Measurements from ENCODE around the gene STK36. TPM values are rescaled to one million over a fixed set of nuclear protein-coding genes. Genes with fewer than 3 reads are reported as not detected.
A peak's percentile ranks its signal among the peaks of the same experiment; 100 is the strongest.

STK36 gene
- total RNA-seq, 6 experiments from 2014 or later = 9.2 to 14.0 (median 12.7) TPM

DNA sequence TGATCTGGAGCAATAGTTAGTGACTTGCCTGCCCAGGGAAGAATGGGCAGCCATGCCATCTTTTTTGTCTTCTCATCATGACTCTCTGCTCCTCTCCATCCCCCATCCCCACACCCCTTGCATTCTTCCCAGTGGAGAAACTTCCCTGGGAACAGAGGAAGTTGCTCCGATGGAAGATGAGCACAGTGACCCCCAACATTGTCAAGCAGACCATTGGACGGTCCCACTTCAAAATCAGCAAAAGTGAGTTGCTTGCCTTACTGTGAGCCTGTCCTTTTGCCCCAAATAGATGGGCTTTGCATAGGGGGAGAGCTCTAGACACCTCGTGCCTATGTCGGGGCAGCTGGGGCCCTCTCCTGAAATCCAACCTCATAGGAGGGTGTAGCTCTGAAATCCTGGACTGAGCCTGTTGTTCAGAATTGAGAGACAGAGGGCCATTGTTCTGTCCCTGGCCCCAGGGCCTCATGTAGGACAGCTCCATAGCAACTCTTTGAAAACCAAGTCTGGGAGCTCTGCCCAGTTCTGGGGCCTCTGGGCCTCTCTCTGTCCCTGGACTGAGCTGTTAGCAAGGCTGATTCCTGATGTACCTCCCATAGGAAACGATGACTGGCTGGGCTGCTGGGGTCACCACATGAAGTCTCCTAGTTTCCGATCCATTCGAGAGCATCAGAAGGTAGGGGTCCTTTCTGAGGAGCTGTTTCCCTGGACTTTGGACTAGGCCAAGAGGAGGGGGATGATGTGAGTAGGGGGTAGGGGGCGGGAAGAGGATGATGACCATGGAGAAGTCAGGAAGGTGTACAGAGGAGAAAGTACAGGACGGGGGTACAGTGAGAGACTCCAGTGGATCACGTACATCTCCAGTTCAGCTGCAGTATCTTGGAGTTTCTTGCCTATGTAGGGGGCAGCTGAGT lies 73.9 kb downstream of the STK36 start:
- ATAC-seq = peak; percentile 30 to 82 (median 49)
- WGBS (ENCODE audit: insufficient coverage, low coverage, low lambda C conversion rate, missing lambda C conversion rate) = 87% methylated on average over 8 of the region's 10 CpGs

DNA sequence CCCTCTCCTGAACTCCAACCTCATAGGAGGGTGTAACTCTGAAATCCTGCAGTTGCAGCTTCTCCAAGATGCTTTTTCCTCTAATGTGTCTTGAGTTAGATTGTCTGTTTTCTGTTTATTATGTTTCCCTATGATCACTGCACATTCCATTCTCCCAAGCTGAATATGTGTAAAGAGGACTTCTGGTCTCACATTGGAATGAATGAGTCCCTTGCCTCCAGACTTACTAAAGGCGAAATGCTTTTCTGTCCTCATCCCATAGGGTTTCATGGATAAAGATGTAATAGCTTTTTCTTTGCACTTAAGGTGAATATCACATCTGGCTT lies 74.5 kb downstream of the STK36 start:
- H3K9me3 ChIP-seq = no peaks in the 10 kb centered on the region
- H3K4me1 ChIP-seq = peaks cover 0 to 34% (median 0%) of the 10 kb centered on the region in 4 donors
- WGBS (ENCODE audit: insufficient coverage, low coverage, low lambda C conversion rate, missing lambda C conversion rate) = 100% methylated on average over 1 of the region's 1 CpG
- peaks cover 0 to 13% (median 3%) of the 10 kb centered on the region in 4 donors for H3K36me3 ChIP-seq
- H3K27me3 ChIP-seq = no peaks in the 10 kb centered on the region
- DNase-seq (no peak), ATAC-seq (no peak)
- H3K27ac ChIP-seq = no peak overlapping the region
- no peak overlapping the region for H3K4me3 ChIP-seq
- intact Hi-C loops (cut with DNase I) = no loop called here
- TF ChIP-seq, protein P1, sequence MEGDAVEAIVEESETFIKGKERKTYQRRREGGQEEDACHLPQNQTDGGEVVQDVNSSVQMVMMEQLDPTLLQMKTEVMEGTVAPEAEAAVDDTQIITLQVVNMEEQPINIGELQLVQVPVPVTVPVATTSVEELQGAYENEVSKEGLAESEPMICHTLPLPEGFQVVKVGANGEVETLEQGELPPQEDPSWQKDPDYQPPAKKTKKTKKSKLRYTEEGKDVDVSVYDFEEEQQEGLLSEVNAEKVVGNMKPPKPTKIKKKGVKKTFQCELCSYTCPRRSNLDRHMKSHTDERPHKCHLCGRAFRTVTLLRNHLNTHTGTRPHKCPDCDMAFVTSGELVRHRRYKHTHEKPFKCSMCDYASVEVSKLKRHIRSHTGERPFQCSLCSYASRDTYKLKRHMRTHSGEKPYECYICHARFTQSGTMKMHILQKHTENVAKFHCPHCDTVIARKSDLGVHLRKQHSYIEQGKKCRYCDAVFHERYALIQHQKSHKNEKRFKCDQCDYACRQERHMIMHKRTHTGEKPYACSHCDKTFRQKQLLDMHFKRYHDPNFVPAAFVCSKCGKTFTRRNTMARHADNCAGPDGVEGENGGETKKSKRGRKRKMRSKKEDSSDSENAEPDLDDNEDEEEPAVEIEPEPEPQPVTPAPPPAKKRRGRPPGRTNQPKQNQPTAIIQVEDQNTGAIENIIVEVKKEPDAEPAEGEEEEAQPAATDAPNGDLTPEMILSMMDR (IDR thresholded peaks at IDR 0.05) = no peak
- TF ChIP-seq POLR2A (IDR thresholded peaks at IDR 0.05) = no peak

More for the DNA sequence above, 73.9 kb downstream of the STK36 start:
- Histone ChIP-seq H3K4me1 (peaks cover 0 to 28% (median 0%) of the 10 kb centered on the region in 4 donors), H3K9me3 (no peaks in the 10 kb centered on the region), H3K27ac (peak overlapping the region in 1 of 3 donors; percentile 39), H3K4me3 (no peak overlapping the region), H3K27me3 (no peaks in the 10 kb centered on the region), H3K36me3 (peaks cover 0 to 13% (median 3%) of the 10 kb centered on the region in 4 donors)
- intact Hi-C loops (cut with DNase I) = no loop called here
- no peak for TF ChIP-seq POLR2A (IDR thresholded peaks at IDR 0.05)
- TF ChIP-seq, protein P1 (IDR thresholded peaks at IDR 0.05) = no peak
- DNase-seq = no peak

DNA sequence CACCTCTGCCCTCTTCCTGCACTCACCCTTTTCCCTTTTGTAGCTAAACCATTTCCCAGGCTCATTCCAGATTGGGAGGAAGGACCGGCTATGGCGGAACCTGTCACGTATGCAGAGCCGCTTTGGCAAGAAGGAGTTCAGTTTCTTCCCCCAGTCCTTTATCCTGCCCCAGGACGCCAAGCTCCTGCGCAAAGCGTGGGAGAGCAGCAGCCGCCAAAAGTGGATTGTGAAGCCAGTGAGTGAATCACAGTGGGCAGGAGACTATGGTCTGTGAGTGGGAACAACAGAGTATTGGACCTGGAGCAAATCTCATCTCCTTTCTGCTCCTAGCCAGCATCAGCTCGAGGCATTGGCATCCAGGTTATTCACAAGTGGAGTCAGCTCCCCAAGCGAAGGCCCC lies 75.1 kb downstream of the STK36 start:
- peaks cover 0 to 13% (median 3%) of the 10 kb centered on the region in 4 donors for H3K36me3 ChIP-seq
- no peak overlapping the region for H3K4me3 ChIP-seq
- WGBS (ENCODE audit: insufficient coverage, low coverage, low lambda C conversion rate, missing lambda C conversion rate) = 91% methylated on average over 6 of the region's 10 CpGs
- no peaks in the 10 kb centered on the region for H3K27me3 ChIP-seq
- DNase-seq (no peak), ATAC-seq (no peak)
- no peak for TF ChIP-seq POLR2A (IDR thresholded peaks at IDR 0.05)
- TF ChIP-seq, protein P1 (IDR thresholded peaks at IDR 0.05) = no peak
- no peaks in the 10 kb centered on the region for H3K9me3 ChIP-seq
- H3K27ac ChIP-seq = no peak overlapping the region
- H3K4me1 ChIP-seq = peaks cover 0 to 36% (median 0%) of the 10 kb centered on the region in 4 donors
- intact Hi-C loops (cut with DNase I) = no loop called here

DNA sequence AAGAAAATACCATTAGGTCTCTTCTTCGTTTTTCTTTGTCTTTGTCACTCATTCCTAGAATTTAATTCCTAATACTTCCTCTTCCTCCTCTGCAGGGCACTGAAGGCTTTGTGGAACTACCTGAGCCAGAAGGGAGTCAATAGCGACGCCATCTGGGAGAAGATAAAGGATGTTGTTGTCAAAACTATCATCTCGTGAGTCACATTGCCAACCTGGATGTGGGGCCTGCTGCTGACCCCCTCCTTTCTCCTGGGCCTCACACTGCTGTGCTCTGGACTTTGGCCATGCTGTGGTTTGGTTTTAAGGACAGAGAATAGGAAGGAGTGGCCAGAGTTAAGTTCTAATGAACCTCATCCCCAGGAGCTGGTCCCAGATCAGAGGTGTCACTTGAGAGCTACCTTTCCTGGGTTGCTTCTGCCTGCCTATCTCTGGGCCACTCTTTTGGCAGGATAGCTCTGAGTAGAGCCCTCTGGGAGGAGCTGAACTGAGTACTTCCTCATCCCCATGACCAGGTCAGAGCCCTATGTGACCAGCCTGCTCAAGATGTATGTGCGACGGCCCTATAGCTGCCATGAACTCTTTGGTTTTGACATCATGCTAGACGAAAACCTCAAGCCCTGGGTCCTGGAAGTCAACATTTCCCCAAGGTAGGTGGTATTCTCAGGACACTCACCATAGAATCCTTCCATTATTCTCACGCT lies 77.0 kb downstream of the STK36 start:
- no peak for TF ChIP-seq POLR2A (IDR thresholded peaks at IDR 0.05)
- TF ChIP-seq, protein P1 (IDR thresholded peaks at IDR 0.05) = no peak
- peaks cover 0 to 40% (median 3%) of the 10 kb centered on the region in 4 donors for H3K4me1 ChIP-seq
- H3K36me3 ChIP-seq = peaks cover 0 to 24% (median 4%) of the 10 kb centered on the region in 4 donors
- H3K4me3 ChIP-seq = no peak overlapping the region
- no peaks in the 10 kb centered on the region for H3K9me3 ChIP-seq
- H3K27ac ChIP-seq = no peak overlapping the region
- 82% methylated on average over 6 of the region's 8 CpGs for WGBS (ENCODE audit: insufficient coverage, low coverage, low lambda C conversion rate, missing lambda C conversion rate)
- intact Hi-C loops (cut with DNase I) = no loop called here
- H3K27me3 ChIP-seq = no peaks in the 10 kb centered on the region
- ATAC-seq (peak in 2 of 4 donors; percentile 11 to 31), DNase-seq (no peak)

Other genes starting within 250 kb of the STK36 start
- 1 to 10 TPM; 4.8 to 8.9 (median 6.7) TPM for gene USP37, start 103.7 kb upstream of the STK36 start, total RNA-seq
- gene CNOT9, start 103.2 kb upstream of the STK36 start, total RNA-seq = 10 to 100 TPM; 11.8 to 39.3 (median 19.2) TPM
- under 1 TPM; 0.31 to 0.95 (median 0.56) TPM for gene PLCD4, start 64.2 kb upstream of the STK36 start, total RNA-seq
- 10 to 100 TPM in 2 of 6 experiments, 1 to 10 TPM in 4; 7.1 to 12.5 (median 7.5) TPM for gene ZNF142, start 12.5 kb upstream of the STK36 start, total RNA-seq
- gene BCS1L, start 12.4 kb upstream of the STK36 start, total RNA-seq = 10 to 100 TPM; 19.7 to 34.1 (median 28.0) TPM
- gene RNF25, start 84 bp upstream of the STK36 start, total RNA-seq = 10 to 100 TPM in 1 of 6 experiments, 1 to 10 TPM in 5; 7.7 to 11.1 (median 9.1) TPM
- gene TTLL4, start 38.7 kb downstream of the STK36 start, total RNA-seq = 10 to 100 TPM in 4 of 6 experiments, 1 to 10 TPM in 2; 8.2 to 14.8 (median 11.6) TPM
- gene CYP27A1, start 110.1 kb downstream of the STK36 start, total RNA-seq = 100 to 1,000 TPM; 209 to 463 (median 238) TPM
- not detected for gene PRKAG3, start 159.7 kb downstream of the STK36 start, total RNA-seq
- under 1 TPM in 1 of 6 experiments, not detected in 5; 0.25 TPM for gene WNT6, start 187.7 kb downstream of the STK36 start, total RNA-seq
- gene WNT10A, start 208.8 kb downstream of the STK36 start, total RNA-seq = under 1 TPM in 1 of 6 experiments, not detected in 5; 0.31 TPM